Measurements from ENCODE around the gene DYDC1.

DYDC1 gene

DNA sequence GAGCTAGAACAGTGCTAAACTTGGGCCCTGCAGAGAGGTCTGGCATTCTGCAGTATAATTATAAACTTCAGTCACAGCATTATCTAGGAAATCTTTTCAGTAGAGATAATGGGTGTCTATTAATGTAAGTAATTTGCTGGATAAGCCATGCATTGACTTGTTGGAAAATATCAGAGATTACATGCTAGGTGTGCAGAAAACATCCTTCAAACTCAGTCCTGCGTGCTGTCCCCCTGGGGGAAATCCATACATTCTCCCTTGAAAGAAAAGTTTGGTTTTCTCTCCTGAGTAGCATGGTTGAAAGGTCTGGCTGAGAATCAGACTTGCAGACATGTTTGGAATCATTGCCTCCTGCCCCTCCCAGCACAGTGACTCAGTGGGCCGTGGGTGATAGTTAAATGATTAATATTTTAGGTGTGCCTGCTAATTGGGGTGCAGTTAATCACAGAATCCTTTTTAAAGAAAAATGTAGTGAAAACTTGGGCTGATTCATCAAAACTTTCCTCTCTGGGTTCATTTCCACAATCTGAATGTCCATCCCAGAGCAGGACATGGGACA lies 37.9 kb upstream of the DYDC1 start:
- Histone ChIP-seq H3K9me2 (replicated peaks; ENCODE audit: low read depth, low read length) (no peaks in the 10 kb centered on the region), H3F3A (ENCODE audit: low read depth) (no peaks in the 10 kb centered on the region), H3K36me3 (ENCODE audit: insufficient read depth, low read length) (no peaks in the 10 kb centered on the region), H3K27me3 (ENCODE audit: insufficient read depth, low read length, poor library complexity, severe bottlenecking) (no peaks in the 10 kb centered on the region), H4K20me1 (ENCODE audit: insufficient read depth, low read length, poor library complexity, severe bottlenecking) (no peaks in the 10 kb centered on the region), H2AFZ (ENCODE audit: low read length) (no peak overlapping the region), H3K4me1 (ENCODE audit: insufficient read depth, low read length, poor library complexity, severe bottlenecking) (no peaks in the 10 kb centered on the region), H3K4me2 (ENCODE audit: low read depth, low read length, poor library complexity, severe bottlenecking) (no peak overlapping the region), H3K9ac (ENCODE audit: low read depth, low read length, poor library complexity, severe bottlenecking) (no peak overlapping the region), H3K79me2 (ENCODE audit: insufficient read depth, low read length) (no peaks in the 10 kb centered on the region), H3K4me3 (ENCODE audit: low read length, poor library complexity, severe bottlenecking) (no peak overlapping the region), H3K9me3 (ENCODE audit: insufficient read depth, low read depth, low read length) (no peaks in the 10 kb centered on the region)
- TF ChIP-seq, protein P1, sequence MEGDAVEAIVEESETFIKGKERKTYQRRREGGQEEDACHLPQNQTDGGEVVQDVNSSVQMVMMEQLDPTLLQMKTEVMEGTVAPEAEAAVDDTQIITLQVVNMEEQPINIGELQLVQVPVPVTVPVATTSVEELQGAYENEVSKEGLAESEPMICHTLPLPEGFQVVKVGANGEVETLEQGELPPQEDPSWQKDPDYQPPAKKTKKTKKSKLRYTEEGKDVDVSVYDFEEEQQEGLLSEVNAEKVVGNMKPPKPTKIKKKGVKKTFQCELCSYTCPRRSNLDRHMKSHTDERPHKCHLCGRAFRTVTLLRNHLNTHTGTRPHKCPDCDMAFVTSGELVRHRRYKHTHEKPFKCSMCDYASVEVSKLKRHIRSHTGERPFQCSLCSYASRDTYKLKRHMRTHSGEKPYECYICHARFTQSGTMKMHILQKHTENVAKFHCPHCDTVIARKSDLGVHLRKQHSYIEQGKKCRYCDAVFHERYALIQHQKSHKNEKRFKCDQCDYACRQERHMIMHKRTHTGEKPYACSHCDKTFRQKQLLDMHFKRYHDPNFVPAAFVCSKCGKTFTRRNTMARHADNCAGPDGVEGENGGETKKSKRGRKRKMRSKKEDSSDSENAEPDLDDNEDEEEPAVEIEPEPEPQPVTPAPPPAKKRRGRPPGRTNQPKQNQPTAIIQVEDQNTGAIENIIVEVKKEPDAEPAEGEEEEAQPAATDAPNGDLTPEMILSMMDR (conservative IDR thresholded peaks at IDR 0.05; ENCODE audit: low read length) = no peak
- no peak for TF ChIP-seq EZH2phosphoT487 (IDR thresholded peaks at IDR 0.05; ENCODE audit: borderline replicate concordance)

DNA sequence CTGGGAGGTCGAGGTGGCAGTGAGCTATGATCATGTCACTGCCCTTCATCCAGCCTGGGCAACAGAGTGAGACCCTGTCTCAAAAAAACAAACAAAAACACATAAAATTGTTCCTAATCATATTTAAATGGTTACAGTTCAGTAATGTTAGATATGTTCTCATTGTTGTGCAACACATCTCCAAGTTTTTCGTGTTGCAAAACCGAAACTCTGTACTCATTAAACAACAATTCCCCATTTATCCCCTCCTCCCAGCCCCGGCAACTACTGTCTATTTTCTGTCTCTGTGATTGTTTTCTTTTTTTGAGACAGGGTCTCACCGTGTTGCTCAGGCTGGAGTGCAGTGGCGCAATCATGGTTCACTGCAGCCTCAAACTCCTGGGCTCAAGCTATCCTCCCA lies 35.7 kb upstream of the DYDC1 start:
- H3K9me2 ChIP-seq (replicated peaks; ENCODE audit: low read depth, low read length) = no peaks in the 10 kb centered on the region
- H3K79me2 ChIP-seq (ENCODE audit: insufficient read depth, low read length) = no peaks in the 10 kb centered on the region
- no peak overlapping the region for H3K4me2 ChIP-seq (ENCODE audit: low read depth, low read length, poor library complexity, severe bottlenecking)
- no peak overlapping the region for H3K4me3 ChIP-seq (ENCODE audit: low read length, poor library complexity, severe bottlenecking)
- H3K4me1 ChIP-seq (ENCODE audit: insufficient read depth, low read length, poor library complexity, severe bottlenecking) = no peaks in the 10 kb centered on the region
- no peak overlapping the region for H2AFZ ChIP-seq (ENCODE audit: low read length)
- no peaks in the 10 kb centered on the region for H3K36me3 ChIP-seq (ENCODE audit: insufficient read depth, low read length)
- no peaks in the 10 kb centered on the region for H3F3A ChIP-seq (ENCODE audit: low read depth)
- no peaks in the 10 kb centered on the region for H4K20me1 ChIP-seq (ENCODE audit: insufficient read depth, low read length, poor library complexity, severe bottlenecking)
- H3K9me3 ChIP-seq (ENCODE audit: insufficient read depth, low read depth, low read length) = no peaks in the 10 kb centered on the region
- TF ChIP-seq, protein P1 (conservative IDR thresholded peaks at IDR 0.05; ENCODE audit: low read length) = no peak
- TF ChIP-seq EZH2phosphoT487 (IDR thresholded peaks at IDR 0.05; ENCODE audit: borderline replicate concordance) = no peak
- no peaks in the 10 kb centered on the region for H3K27me3 ChIP-seq (ENCODE audit: insufficient read depth, low read length, poor library complexity, severe bottlenecking)
- H3K9ac ChIP-seq (ENCODE audit: low read depth, low read length, poor library complexity, severe bottlenecking) = no peak overlapping the region

DNA sequence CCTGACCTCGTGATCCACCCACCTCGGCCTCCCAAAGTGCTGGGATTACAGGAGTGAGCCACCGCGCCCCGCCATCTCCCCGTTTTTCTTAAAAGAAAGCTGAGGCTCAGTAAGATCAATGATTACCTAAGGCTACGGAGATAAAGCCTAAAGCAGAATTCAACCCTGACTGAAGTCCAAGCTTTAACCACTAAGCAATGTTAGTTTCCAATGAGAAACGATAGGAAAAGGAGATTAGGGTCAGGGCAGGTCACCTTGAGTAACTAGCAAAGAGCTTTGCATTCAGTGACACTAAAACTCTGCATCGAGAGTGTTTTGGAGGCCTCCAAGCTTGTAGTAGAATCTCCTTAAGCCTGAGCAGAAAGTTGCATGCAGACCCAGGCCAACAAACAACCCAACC lies 34.2 kb upstream of the DYDC1 start:
- no peaks in the 10 kb centered on the region for H3K36me3 ChIP-seq (ENCODE audit: insufficient read depth, low read length)
- no peaks in the 10 kb centered on the region for H3F3A ChIP-seq (ENCODE audit: low read depth)
- H3K4me3 ChIP-seq (ENCODE audit: low read length, poor library complexity, severe bottlenecking) = no peak overlapping the region
- no peak overlapping the region for H2AFZ ChIP-seq (ENCODE audit: low read length)
- no peak overlapping the region for H3K9ac ChIP-seq (ENCODE audit: low read depth, low read length, poor library complexity, severe bottlenecking)
- H3K4me1 ChIP-seq (ENCODE audit: insufficient read depth, low read length, poor library complexity, severe bottlenecking) = no peaks in the 10 kb centered on the region
- no peak for TF ChIP-seq EZH2phosphoT487 (IDR thresholded peaks at IDR 0.05; ENCODE audit: borderline replicate concordance)
- TF ChIP-seq, protein P1 (conservative IDR thresholded peaks at IDR 0.05; ENCODE audit: low read length) = no peak
- no peaks in the 10 kb centered on the region for H3K79me2 ChIP-seq (ENCODE audit: insufficient read depth, low read length)
- H4K20me1 ChIP-seq (ENCODE audit: insufficient read depth, low read length, poor library complexity, severe bottlenecking) = no peaks in the 10 kb centered on the region
- no peaks in the 10 kb centered on the region for H3K9me3 ChIP-seq (ENCODE audit: insufficient read depth, low read depth, low read length)
- no peaks in the 10 kb centered on the region for H3K9me2 ChIP-seq (replicated peaks; ENCODE audit: low read depth, low read length)
- no peaks in the 10 kb centered on the region for H3K27me3 ChIP-seq (ENCODE audit: insufficient read depth, low read length, poor library complexity, severe bottlenecking)
- H3K4me2 ChIP-seq (ENCODE audit: low read depth, low read length, poor library complexity, severe bottlenecking) = no peak overlapping the region

Data from Loucy (cell line).